GM21423 (cell line): ENCODE measurements around the gene ZFP69.

Source experiments
- ATAC-seq: cut with Tn5 transposase; IDR thresholded peaks from one replicate; pipeline ENCODE4 v1.9.1; 2021; ENCODE audit warnings: mild to moderate bottlenecking, moderate library complexity; ENCODE audit not compliant: unreplicated experiment

ZFP69 gene

DNA sequence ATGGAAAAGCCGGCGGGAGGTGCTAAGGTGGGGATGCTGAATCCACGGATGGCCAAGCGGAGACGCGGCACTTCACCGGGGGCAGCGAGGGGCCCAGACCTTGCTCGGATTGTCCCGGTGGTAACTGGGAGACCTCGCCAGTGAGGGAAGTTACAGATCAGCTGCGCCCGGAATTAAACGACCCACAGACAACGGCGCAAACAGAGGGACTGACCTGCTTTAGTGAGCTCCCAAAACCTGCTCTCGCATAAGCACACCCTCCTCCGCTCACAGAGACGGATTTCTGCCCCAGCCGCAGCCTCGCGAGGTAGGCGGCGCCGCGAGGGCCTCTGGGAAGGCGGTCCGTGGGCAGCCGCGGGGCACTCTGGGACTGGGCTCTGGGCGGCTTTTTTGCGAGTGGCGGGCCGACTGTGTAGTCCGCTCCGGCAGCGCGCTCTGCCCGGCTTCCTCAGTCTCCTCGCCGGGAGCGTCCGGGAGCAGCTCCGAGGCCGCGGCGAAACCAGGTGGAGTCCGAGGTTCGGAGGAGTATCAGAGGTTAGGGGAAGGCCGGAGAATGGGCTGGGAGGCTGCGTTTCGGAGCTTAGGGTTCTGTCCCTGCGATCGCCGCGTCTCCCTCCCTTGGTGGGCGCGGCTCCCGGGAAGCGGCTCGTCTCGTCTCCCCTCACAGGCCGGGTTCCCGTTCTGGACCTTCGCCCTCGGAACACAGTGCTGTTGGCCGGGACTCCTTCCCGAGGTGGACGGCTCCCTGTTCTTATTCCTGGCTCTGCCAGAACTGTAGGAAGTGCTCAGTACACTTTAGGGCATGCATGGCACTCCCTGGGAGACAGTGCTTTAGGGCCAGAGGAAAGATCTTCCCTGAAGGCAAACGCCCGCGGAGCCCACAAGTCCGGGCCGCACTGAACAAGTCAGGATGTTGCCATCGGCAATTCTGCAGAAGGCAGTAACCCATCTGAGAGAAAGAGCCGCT, 31.6 kb downstream of the ZFP69 start, which contains the start of gene EXO5:
TSS of gene EXO5 (plus strand) at position 393 of the 967 bp plus-strand sequence. CDS start 5,778 bp downstream, outside the sequence.
- ATAC-seq = peak; percentile 88

DNA sequence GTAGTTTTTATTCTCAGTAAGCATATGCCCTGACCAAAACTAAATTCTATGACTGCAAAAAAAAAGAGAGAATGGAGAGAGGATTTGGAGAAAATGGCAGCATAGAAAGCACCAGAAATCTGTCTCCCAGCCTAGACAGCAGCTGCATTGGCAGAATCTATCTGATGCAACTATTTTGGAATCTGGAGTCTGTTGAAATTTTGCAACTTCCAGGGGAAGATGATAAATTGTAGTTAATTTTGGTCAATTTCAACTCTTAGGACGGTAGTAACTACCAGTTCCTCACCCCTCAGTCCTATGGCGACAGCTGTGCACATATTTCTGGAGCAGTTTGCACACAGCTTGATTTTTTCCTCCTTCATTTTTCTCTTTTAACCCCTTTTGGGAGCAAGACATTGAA, 42.4 kb downstream of the ZFP69 start:
- ATAC-seq = no peak

DNA sequence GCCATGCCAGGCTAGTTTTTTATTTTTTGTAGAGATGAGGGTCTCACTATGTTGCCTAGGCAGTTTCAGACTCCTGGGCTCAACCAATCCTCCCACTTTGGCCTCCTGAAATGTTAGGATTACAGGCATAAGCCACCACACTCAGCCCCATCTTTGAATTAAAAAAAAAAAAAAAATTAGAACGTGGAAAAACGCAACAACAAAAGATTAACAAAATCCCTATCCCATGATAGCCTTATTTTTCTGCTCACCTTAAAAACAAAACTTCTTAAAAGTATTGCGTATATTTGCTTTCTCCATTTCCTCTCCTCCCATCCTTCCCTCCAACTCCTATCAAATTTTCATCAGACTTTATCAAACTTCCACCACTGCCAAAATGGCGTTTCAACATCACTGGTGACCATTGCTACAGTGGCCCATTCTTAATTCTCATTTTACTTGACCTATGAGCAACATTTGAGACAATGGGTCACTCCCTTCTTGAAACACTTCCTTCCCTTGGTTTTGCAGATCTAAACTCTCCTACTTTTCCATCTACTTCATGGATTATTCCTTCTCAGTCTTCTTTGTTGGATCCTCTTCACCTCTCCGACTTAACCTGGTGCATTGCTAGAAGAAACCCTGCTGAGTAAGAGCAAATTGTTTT, 53.8 kb downstream of the ZFP69 start:
- peak; percentile 9 for ATAC-seq

DNA sequence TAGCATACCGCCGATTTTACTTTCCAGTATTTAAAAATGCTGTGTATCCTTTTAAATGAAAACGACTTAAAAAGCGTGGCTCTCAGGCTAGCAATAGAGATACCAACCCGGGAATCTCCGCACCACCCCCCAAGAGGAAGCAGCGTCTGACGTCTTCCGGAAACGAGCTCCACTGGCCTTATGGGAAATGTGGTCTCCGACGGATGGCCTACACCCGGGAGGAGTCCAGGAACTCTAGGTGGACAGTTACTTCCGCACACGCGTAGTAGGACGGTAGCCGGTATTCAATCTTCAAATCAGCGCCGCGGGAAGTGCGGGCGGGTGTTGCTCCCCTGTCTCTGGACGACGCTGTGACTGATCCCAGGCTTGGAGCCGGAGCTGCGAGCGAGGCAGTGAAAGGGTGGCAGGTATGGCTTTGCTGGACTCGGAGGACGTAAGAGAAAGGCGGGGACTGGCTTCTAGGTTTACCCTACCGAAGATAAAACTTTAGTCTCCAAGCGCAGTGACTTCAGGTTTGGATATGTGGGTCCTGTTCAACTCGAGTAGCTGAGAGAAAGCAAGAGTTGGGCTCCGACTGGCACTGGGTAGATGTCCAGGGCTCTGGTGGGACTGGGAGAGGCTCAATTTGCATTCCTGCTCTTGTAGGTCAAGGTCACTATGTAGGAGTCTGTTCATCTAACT, 54.4 kb downstream of the ZFP69 start, which contains the start of gene ZNF684:
TSS of gene ZNF684 (plus strand) at position 257 of the 681 bp plus-strand sequence. CDS start 1,530 bp downstream, outside the sequence.
- ATAC-seq = peak; percentile 93

DNA sequence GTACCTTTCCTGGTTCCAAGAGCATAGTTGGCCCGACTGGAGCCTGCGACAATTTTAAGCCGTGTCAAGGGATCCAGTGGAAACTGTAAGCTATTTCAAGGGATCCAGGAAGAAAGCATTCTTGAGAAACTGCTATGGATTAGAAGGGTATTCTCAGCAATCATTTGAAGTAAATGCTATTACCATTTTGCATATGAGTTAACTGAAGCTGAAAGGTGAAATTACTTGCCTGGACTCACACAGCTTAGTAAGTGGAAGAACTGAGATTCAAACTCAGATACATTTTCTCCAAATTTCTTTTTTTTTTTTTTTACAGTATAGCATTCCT, 54.9 kb downstream of the ZFP69 start:
- ATAC-seq = no peak

DNA sequence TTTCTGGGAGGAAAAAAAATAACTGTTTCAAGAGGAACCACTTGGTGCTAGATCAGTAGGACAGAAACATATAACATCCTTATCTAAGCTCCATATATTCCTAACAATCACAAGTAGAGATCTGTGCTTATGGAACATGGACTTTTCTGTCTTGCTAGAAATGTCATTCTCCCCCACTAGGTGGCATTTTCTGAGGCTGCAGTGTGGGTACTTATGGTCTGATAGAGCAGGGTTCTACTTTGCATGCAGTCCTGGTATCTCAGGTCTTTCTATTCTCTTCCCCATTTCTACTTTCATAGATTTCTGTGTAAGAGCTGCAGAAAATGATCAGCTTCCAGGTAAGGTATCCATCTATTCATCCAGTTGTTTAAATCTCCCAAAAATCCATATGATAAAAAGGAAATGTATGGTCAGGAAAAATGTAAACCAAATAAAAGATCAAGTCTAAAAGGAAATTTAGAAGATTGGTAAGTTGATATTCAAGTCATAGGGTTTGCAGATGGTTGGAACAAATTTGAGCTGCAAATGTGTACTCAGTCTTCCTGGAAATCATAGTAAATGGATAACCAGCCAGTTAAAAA, 55.8 kb downstream of the ZFP69 start:
- ATAC-seq = no peak

DNA sequence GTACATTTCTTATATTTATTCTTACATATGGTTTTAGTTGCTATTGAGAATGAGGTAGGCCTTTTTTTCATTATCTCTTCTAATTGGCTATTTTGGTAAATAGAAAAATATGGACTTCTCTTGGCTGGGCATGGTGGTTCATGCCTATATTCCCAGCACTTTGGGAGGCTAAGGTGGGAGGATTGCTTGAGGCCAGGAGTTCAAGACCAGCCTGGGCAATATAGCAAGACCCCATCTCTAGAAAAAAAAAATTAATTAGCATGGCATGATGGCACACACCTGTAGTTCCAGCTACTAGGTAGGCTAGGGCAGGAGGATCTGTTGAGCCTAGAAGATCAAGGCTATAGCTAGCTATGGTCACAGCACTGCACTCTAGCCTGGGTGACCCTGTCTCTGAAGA, 57.5 kb downstream of the ZFP69 start:
- no peak for ATAC-seq

DNA sequence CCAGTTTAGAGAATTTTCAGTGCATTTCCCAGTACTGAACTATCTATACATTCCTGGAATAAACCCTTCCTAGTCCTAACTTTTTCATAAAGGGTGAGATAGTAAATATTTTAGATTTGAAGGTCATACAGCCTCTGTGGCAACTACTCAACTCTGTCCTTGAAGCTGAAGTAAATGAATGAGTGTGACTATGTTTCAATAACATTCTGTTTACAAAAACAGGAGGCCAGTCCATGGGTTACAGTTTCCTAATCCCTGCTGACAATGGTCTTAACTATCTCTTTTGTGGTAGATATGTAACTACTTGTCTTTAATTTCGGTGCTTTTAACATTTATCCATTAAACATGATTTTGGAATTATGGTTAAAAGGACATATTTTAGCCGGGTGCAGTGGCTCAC, 58.6 kb downstream of the ZFP69 start:
- ATAC-seq = no peak

DNA sequence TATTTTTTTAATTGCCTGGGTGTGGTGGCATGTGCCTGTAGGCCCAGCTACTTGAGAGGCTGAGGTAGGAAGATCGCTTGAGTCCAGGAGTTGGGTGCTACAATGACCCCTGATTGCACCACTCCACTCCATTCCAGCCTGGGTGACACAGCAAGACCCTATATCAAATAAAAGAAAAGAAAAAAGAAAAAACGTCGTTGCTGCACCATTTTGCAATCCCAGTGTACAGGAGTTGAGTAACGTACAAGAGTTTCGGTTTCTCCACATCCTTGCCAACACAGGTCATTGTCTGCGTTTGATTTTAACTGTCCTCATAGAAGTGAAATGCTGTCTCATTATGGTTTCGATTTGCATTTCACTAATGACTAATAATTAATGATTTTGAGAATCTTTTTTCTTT, 62.2 kb downstream of the ZFP69 start:
- no peak for ATAC-seq
